HUES64 (cell line): ENCODE results near the gene GADL1. TPM values are rescaled to one million over a fixed set of nuclear protein-coding genes. Genes with fewer than 3 reads are reported as not detected.

Source experiments
- H3K27ac ChIP-seq: 2 replicates; pipeline ENCODE4 v1.7.0; 2013; ENCODE audit warnings: low read depth, low read length, inconsistent platforms
- H3K27me3 ChIP-seq: 2 replicates; pipeline ENCODE4 v1.6.1; 2013; ENCODE audit warnings: mild to moderate bottlenecking, low read length; ENCODE audit not compliant: insufficient read depth
- H3K36me3 ChIP-seq: 2 replicates; pipeline ENCODE4 v1.6.1; 2013; ENCODE audit warnings: mild to moderate bottlenecking, low read length; ENCODE audit not compliant: insufficient read depth
- H3K4me1 ChIP-seq: 2 replicates; pipeline ENCODE4 v1.6.1; 2013; ENCODE audit warnings: mild to moderate bottlenecking, low read length, moderate library complexity; ENCODE audit not compliant: insufficient read depth
- H3K4me3 ChIP-seq: 2 replicates; pipeline ENCODE4 v1.5.1; 2013; ENCODE audit warnings: mild to moderate bottlenecking, low read length, moderate library complexity
- H3K9ac ChIP-seq: 2 replicates; pipeline ENCODE4 v1.6.1; 2013; ENCODE audit warnings: mild to moderate bottlenecking, low read depth, low read length
- H3K9me3 ChIP-seq: 2 replicates; pipeline ENCODE4 v1.6.1; 2013; ENCODE audit warnings: low read depth, low read length; ENCODE audit not compliant: insufficient read depth
- WGBS: fragments of 150-250, 120-280 bp; methylation state at CpG from one replicate; pipeline ENCODE4 v1.1.7; 2013; ENCODE audit warnings: missing lambda C conversion rate; 5-methylcytosine and 5-hydroxymethylcytosine counted together
- polyA plus RNA-seq, 2 experiments: library from polyadenylated mRNA; stranded (reverse); fragments of 50-300 nt; gene quantifications; one replicate each; pipeline ENCODE4 v1.2.3, GENCODE V29; 2013

GADL1 gene
- polyA plus RNA-seq (2013, experiment 1 of 2), result 0.20 TPM
- 0.06 TPM for polyA plus RNA-seq (2013, experiment 2 of 2)

- peaks cover 31% of the 10 kb centered on the region for H3K27me3 ChIP-seq
- 6% methylated on average over 38 of the region's 38 CpGs for WGBS
- no peak within 1 kb of the TSS for H3K27ac ChIP-seq
- no peaks in the 10 kb centered on the region for H3K36me3 ChIP-seq
- H3K9ac ChIP-seq, result peak within 1 kb of the TSS; percentile 35; the same call in 1 of the 2 replicates
- H3K9me3 ChIP-seq, result no peaks in the 10 kb centered on the region
- peak within 1 kb of the TSS; percentile 54 for H3K4me3 ChIP-seq
- peaks cover 20% of the 10 kb centered on the region for H3K4me1 ChIP-seq
Observed at GRCh38 chr3:30894521-30895251, at the start of gene GADL1. Gene GADL1, minus strand, starts transcription at chr3:30894661. Its CDS starts 47 bp downstream, at chr3:30894614.

GRCh38 chr3:30944124-30944523, 49.7 kb upstream of the GADL1 start:
- 0 out of 2 replicates have a peak, but pooled peaks cover 3% of the 10 kb centered on the region for H3K4me1 ChIP-seq
- no peak overlapping the region for H3K4me3 ChIP-seq
- no peaks in the 10 kb centered on the region for H3K9me3 ChIP-seq
- 83% methylated on average over 1 of the region's 2 CpGs for WGBS
- H3K36me3 ChIP-seq, result no peaks in the 10 kb centered on the region
- H3K27me3 ChIP-seq, result no peaks in the 10 kb centered on the region
- H3K9ac ChIP-seq, result no peak overlapping the region
- no peak overlapping the region for H3K27ac ChIP-seq

DNA sequence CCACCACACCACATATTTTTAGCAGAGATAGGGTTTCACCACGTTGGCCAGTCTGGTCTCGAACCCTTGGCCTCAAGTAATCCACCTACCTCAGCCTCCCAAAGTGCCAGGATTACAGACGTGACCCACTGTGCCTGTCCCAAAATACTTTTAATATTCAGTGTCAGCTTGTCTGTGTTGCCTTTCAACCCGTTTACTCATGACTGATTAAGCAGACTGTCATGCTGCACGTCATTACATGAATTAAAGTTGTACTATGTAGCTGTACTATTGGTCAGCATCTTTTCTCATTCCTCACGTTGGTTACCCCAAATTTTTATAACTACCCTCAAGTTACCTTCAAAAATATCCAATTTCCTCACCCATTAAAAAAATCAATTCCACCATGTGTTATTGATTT, 48.7 kb upstream of the GADL1 start:
- 93% methylated on average over 6 of the region's 6 CpGs for WGBS

GRCh38 chr3:30941342-30941741, 46.9 kb upstream of the GADL1 start:
- H3K27me3 ChIP-seq, result no peaks in the 10 kb centered on the region
- no peaks in the 10 kb centered on the region for H3K4me1 ChIP-seq
- no peak overlapping the region for H3K4me3 ChIP-seq
- no peak overlapping the region for H3K9ac ChIP-seq
- no peak overlapping the region for H3K27ac ChIP-seq
- no peaks in the 10 kb centered on the region for H3K9me3 ChIP-seq
- WGBS, result 92% methylated on average over 2 of the region's 2 CpGs
- no peaks in the 10 kb centered on the region for H3K36me3 ChIP-seq

More for the DNA sequence above, 48.7 kb upstream of the GADL1 start:
- H3K36me3 ChIP-seq, result no peaks in the 10 kb centered on the region
- no peak overlapping the region for H3K4me3 ChIP-seq
- no peak overlapping the region for H3K9ac ChIP-seq
- no peak overlapping the region for H3K27ac ChIP-seq
- no peaks in the 10 kb centered on the region for H3K9me3 ChIP-seq
- H3K4me1 ChIP-seq, result no peaks in the 10 kb centered on the region
- no peaks in the 10 kb centered on the region for H3K27me3 ChIP-seq

DNA sequence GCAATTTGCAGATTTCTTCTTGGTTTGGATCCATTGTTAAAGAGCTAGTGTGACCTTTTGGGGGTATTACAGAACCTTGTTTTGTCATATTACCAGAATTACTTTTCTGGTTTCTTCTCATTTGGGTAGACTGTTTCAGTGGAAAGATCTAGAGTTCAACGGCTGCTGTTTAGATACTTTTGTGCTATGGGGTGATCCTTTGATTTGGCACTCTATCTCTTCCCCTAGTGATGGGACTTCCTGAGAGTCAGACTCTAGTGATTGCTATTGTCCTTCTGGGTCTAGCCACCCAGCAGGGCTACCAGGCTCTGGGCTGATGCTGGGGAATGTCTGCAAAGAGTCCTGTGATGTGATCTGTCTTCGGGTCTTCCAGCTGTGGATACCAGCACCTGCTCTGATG, 46.3 kb upstream of the GADL1 start:
- Histone ChIP-seq H3K27ac (no peak overlapping the region), H3K27me3 (no peaks in the 10 kb centered on the region), H3K9me3 (no peaks in the 10 kb centered on the region), H3K4me1 (no peaks in the 10 kb centered on the region), H3K4me3 (no peak overlapping the region), H3K9ac (no peak overlapping the region), H3K36me3 (no peaks in the 10 kb centered on the region)
- 97% methylated on average over 2 of the region's 2 CpGs for WGBS

DNA sequence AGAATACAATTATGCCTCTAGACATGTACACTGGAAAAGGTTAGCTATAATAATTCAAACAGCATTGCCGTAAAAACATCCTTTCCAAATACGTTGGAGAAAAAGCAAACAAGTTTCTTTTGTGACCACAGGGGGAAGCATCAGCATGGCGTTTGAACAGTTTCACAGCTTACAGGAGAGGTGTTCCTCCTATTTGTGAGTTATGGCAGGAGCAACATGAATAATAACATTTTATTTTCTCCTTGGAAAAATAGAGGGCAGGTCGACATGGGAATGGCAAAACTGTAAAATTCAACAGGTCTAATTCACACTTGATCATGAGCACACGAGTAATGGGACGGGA, 39.7 kb upstream of the GADL1 start:
- Histone ChIP-seq H3K27me3 (no peaks in the 10 kb centered on the region), H3K4me3 (no peak overlapping the region), H3K27ac (no peak overlapping the region), H3K9me3 (no peaks in the 10 kb centered on the region), H3K9ac (no peak overlapping the region), H3K36me3 (no peaks in the 10 kb centered on the region), H3K4me1 (no peaks in the 10 kb centered on the region)
- 71% methylated on average over 6 of the region's 6 CpGs for WGBS

DNA sequence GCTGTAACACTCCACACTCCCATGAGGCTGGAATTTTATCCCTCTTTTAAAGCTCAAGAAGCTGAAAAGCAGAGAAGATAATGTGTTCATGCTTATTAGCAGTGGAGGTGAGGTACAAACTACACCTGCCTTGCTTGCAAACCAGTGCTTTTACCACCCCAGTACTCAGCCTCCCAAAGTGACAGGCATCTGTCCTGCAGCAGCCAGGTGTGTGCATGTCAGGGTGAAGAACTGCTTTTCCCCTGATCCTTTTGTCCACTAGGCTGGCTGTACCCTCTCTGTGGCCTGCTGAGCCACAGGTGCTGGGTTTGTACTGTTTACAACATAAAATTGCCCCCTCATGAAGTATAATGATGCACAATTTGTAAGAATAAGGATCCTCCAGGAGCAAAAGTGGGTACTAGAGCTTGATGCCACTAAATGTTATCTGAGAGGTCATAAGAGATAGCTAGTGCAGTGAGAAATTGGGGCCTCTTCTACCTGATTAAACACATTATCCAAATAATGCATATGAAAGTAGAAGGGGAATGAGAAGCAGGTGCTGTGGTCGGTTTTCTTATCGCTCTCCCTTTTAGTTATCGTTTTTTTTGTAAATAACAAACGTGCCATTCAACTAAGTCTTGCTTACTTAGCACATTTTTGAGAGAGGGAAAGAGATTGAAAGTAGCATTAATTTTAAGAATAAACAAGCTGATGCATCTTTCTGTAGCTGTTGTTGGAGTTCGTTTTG, 39.2 kb upstream of the GADL1 start:
- Histone ChIP-seq H3K27me3 (no peaks in the 10 kb centered on the region), H3K9ac (no peak overlapping the region), H3K4me3 (no peak overlapping the region), H3K9me3 (no peaks in the 10 kb centered on the region), H3K36me3 (no peaks in the 10 kb centered on the region), H3K4me1 (no peaks in the 10 kb centered on the region), H3K27ac (no peak overlapping the region)
- WGBS, result 87% methylated on average over 5 of the region's 5 CpGs

DNA sequence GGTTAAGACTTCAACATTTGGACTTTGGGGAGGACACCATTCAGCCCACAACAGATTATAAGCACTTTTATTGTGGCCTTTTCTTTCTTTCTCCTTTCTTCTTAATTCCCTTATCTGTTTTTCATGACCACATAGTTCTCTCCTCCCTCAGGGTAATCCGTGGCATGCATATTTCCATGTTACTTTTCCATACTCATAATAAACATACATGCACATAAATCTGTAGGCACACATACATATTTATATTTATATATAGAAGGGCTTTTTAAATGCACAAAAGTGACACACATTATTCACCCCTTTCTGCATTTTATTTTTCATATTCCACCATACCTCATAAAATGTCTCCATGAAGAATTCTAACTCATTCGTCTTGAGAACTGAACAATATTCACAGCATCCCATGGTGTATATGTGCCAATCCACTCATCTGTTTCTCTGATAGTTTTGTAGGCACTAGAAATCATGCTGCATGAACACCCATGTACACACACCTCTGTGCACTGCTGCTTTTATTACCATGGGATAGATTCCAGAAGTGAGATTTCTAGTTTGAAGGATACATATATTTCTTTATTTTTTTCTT, 38.1 kb upstream of the GADL1 start:
- no peak overlapping the region for H3K27ac ChIP-seq
- no peak overlapping the region for H3K4me3 ChIP-seq
- H3K27me3 ChIP-seq, result no peaks in the 10 kb centered on the region
- no peak overlapping the region for H3K9ac ChIP-seq
- no peaks in the 10 kb centered on the region for H3K9me3 ChIP-seq
- H3K36me3 ChIP-seq, result no peaks in the 10 kb centered on the region
- 94% methylated on average over 2 of the region's 2 CpGs for WGBS
- H3K4me1 ChIP-seq, result no peaks in the 10 kb centered on the region

DNA sequence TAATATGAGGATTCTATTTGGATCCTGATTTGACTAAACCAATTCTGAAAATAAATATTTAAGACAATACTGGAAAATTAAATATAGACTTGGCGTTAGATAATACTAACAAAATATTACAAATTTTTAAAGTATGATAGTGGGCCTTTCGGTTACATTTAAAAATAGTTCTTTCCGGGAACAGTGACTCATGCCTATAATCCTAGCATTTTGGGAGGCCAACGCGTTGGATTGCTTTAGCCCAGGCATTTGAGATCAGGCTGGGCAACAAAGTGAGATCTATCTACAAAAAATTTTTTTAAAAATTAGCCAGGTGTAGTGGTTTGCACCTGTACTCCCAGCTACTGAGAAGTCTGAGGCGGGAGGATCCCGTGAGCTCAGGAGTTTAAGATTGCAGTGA, 30.3 kb upstream of the GADL1 start:
- H3K4me3 ChIP-seq, result no peak overlapping the region
- 98% methylated on average over 6 of the region's 7 CpGs for WGBS
- no peaks in the 10 kb centered on the region for H3K27me3 ChIP-seq
- no peaks in the 10 kb centered on the region for H3K4me1 ChIP-seq
- no peak overlapping the region for H3K9ac ChIP-seq
- no peaks in the 10 kb centered on the region for H3K36me3 ChIP-seq
- no peak overlapping the region for H3K27ac ChIP-seq
- no peaks in the 10 kb centered on the region for H3K9me3 ChIP-seq

DNA sequence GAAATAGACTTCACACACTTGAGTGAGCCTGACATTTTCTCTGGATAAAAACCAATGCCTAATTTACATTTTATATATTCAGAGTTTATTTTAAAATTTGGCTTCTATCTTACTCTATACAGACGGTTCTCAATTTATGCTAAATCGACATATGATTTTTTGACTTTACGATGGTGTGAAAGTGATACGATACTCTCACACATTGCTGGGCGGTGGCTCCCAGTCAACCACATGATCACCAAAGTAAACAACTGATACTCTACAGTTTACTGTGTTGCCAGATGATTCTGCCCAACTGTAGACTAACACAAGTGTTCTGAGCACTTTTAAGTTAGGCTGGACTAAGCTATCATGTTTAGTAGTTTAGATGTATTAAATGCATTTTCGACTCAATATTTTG, 25.1 kb upstream of the GADL1 start:
- Histone ChIP-seq H3K9ac (no peak overlapping the region), H3K27ac (no peak overlapping the region), H3K27me3 (no peaks in the 10 kb centered on the region), H3K4me3 (no peak overlapping the region), H3K4me1 (no peaks in the 10 kb centered on the region), H3K36me3 (no peaks in the 10 kb centered on the region), H3K9me3 (no peaks in the 10 kb centered on the region)
- WGBS, result 99% methylated on average over 6 of the region's 6 CpGs

- Histone ChIP-seq H3K36me3 (no peaks in the 10 kb centered on the region), H3K9me3 (no peaks in the 10 kb centered on the region), H3K27me3 (no peaks in the 10 kb centered on the region), H3K27ac (no peak overlapping the region), H3K4me3 (no peak overlapping the region), H3K4me1 (no peaks in the 10 kb centered on the region), H3K9ac (no peak overlapping the region)
- no CpG with 5 or more reads among the region's 1 CpG for WGBS
Observed at GRCh38 chr3:30918761-30919160, 24.3 kb upstream of the GADL1 start.
